ENCODE data around the gene PAPOLB. TPM values are rescaled to one million over a fixed set of nuclear protein-coding genes. Genes with fewer than 3 reads are reported as not detected.
"Not testable (repeated sequence)": the region's sequence is repeated elsewhere in the genome, so short reads cannot be mapped to it uniquely, and the experiment has no call there.

The PAPOLB gene
- total and polyA plus RNA-seq, 2 donors (not counting 3 experiments of a cell fraction or from before 2014, with no cell fraction given), result 0.07 TPM; not detected in 1

DNA sequence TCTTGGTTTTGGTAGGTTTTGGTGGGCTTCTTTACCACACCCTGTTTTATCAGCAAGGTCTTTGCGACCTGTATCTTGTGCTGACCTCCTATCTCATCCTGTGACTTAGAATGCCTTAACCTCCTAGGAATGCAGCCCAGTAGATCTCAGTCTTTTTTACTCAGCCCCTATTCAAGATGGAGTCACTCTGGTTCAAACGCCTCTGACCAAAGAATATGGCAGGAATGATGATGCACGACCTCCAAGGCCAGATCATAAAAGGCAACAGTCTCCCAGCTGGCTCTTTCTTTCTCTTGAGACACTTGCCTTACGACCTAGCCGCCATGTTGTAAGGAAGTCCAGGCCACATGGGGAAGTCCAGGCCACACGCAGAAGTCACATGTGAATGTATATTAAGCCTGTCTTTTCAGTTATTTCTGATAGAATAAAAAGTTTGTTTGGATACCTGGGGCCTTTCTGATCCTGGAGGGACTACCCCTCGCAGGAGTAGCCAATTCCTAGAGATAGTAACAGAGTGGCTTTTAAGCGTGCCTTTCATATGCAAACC is 32.2 kb upstream of the PAPOLB start:
- no peaks in the 10 kb centered on the region for H3K36me3 ChIP-seq (ENCODE audit: control insufficient read depth in 2 of 2, extremely low read depth in 1 of 2, insufficient read depth in 2 of 2, low read length in 2 of 2)
- H4K20me1 ChIP-seq (replicated peaks; ENCODE audit: control insufficient read depth, extremely low read depth, insufficient read depth, low read length), result no peaks in the 10 kb centered on the region
- H3K9me1 ChIP-seq (replicated peaks; ENCODE audit: control insufficient read depth, extremely low read depth, insufficient read depth, low read length), result no peaks in the 10 kb centered on the region
- no peak overlapping the region for H3K4me2 ChIP-seq (ENCODE audit: insufficient read depth, low read length)
- no peak for TF ChIP-seq MYC (IDR thresholded peaks at IDR 0.05; ENCODE audit: low read depth, low read length)
- TF ChIP-seq EZH2 (IDR thresholded peaks at IDR 0.05; ENCODE audit: borderline replicate concordance, low read depth, low read length, severe bottlenecking), result no peak
- no peak for TF ChIP-seq JUN (IDR thresholded peaks at IDR 0.05; ENCODE audit: borderline replicate concordance, insufficient read depth, insufficient read length, low read depth)
- TF ChIP-seq, protein P1, sequence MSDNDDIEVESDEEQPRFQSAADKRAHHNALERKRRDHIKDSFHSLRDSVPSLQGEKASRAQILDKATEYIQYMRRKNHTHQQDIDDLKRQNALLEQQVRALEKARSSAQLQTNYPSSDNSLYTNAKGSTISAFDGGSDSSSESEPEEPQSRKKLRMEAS (IDR thresholded peaks at IDR 0.05; ENCODE audit: insufficient read depth, insufficient read length), result no peak
- TF ChIP-seq POLR2A (IDR thresholded peaks at IDR 0.05; ENCODE audit: low read depth, low read length), result no peak
- TF ChIP-seq FOS (IDR thresholded peaks at IDR 0.05; ENCODE audit: borderline replicate concordance, insufficient read depth, low read length), result no peak
- no peak for TF ChIP-seq POLR2AphosphoS5 (IDR thresholded peaks at IDR 0.05; ENCODE audit: insufficient read depth, low read depth, low read length)
- TF ChIP-seq, protein P2, sequence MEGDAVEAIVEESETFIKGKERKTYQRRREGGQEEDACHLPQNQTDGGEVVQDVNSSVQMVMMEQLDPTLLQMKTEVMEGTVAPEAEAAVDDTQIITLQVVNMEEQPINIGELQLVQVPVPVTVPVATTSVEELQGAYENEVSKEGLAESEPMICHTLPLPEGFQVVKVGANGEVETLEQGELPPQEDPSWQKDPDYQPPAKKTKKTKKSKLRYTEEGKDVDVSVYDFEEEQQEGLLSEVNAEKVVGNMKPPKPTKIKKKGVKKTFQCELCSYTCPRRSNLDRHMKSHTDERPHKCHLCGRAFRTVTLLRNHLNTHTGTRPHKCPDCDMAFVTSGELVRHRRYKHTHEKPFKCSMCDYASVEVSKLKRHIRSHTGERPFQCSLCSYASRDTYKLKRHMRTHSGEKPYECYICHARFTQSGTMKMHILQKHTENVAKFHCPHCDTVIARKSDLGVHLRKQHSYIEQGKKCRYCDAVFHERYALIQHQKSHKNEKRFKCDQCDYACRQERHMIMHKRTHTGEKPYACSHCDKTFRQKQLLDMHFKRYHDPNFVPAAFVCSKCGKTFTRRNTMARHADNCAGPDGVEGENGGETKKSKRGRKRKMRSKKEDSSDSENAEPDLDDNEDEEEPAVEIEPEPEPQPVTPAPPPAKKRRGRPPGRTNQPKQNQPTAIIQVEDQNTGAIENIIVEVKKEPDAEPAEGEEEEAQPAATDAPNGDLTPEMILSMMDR (IDR thresholded peaks at IDR 0.05; ENCODE audit: extremely low read depth in 1 of 2, insufficient read depth in 1 of 2, low read depth in 1 of 2, low read length in 2 of 2), result no peak
- no peak for TF ChIP-seq GATA2 (IDR thresholded peaks at IDR 0.05; ENCODE audit: insufficient read depth, insufficient read length, low read depth, low read length)
- no peak overlapping the region for H3K9ac ChIP-seq (replicated peaks; ENCODE audit: extremely low read depth, insufficient read depth, low read length)
- POLR2A ChIA-PET, result no interaction called here
- intact Hi-C loops (cut with micrococcal nuclease) (no loop called here), dilution Hi-C loops (cut with MboI; ENCODE audit: extremely low pct_ligation_motif_present, low sequenced_read_pairs) (no loop called here)
- no peak for DNase-seq (ENCODE audit: low read depth, low spot score)
- no TSS peak for BruUV-seq (replicated peaks)
- H2AFZ ChIP-seq (ENCODE audit: low read depth, low read length), result no peak overlapping the region
- FAIRE-seq, result no peak
- CTCF ChIA-PET, result interaction anchor here (0.6 to 1.6 kb wide), 2 partner anchors 11 to 99 kb away, joined by 3 to 6 read pairs; partner anchors contain the start of gene RADIL
- no peaks in the 10 kb centered on the region for H3K27me3 ChIP-seq (ENCODE audit: control insufficient read depth in 2 of 2, insufficient read depth in 2 of 2, low read length in 2 of 2)
- H3K4me3 ChIP-seq (replicated peaks in 1 of 3; ENCODE audit: insufficient read depth in 1 of 3, low read depth in 1 of 3, low read length in 3 of 3), result no peak overlapping the region
- H3K27ac ChIP-seq (ENCODE audit: insufficient read depth, low read depth, low read length), result no peak overlapping the region
- no peaks in the 10 kb centered on the region for H3K4me1 ChIP-seq (ENCODE audit: control insufficient read depth, extremely low read depth, insufficient read depth, low read length)
- no peaks in the 10 kb centered on the region for H3K79me2 ChIP-seq (ENCODE audit: control insufficient read depth, insufficient read depth, low read length)
- no peaks in the 10 kb centered on the region for H3K9me3 ChIP-seq (replicated peaks; ENCODE audit: control insufficient read depth, insufficient read depth, low read length)

DNA sequence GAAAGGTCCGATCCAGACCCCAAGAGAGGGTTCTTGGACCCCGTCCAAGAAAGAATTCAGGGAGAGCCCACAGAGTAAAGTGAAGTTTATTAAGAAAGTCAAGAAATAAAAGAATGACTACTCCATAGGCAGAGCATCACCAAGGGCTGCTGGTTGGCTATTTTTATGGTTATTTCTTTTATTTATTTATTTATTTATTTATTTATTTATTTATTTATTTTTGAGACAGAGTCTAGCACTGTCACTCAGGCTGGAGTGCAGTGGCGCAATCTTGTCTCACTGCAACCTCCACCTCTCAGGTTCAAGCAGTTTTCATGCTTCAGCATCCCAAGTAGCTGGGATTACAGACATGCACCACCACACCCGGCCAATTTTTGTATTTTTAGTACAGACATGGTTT is 31.4 kb upstream of the PAPOLB start:
- DNase-seq (ENCODE audit: low read depth, low spot score); H4K20me1 ChIP-seq (replicated peaks; ENCODE audit: control insufficient read depth, extremely low read depth, insufficient read depth, low read length); POLR2A ChIA-PET; intact Hi-C loops (cut with micrococcal nuclease); H3K4me1 ChIP-seq (ENCODE audit: control insufficient read depth, extremely low read depth, insufficient read depth, low read length); H3K9me1 ChIP-seq (replicated peaks; ENCODE audit: control insufficient read depth, extremely low read depth, insufficient read depth, low read length); H3K79me2 ChIP-seq (ENCODE audit: control insufficient read depth, insufficient read depth, low read length); H3K9ac ChIP-seq (replicated peaks; ENCODE audit: extremely low read depth, insufficient read depth, low read length); BruUV-seq (replicated peaks); H2AFZ ChIP-seq (ENCODE audit: low read depth, low read length); H3K4me3 ChIP-seq (replicated peaks in 1 of 3; ENCODE audit: insufficient read depth in 1 of 3, low read depth in 1 of 3, low read length in 3 of 3); dilution Hi-C loops (cut with MboI; ENCODE audit: extremely low pct_ligation_motif_present, low sequenced_read_pairs); H3K27me3 ChIP-seq (ENCODE audit: control insufficient read depth in 2 of 2, insufficient read depth in 2 of 2, low read length in 2 of 2); H3K9me3 ChIP-seq (replicated peaks; ENCODE audit: control insufficient read depth, insufficient read depth, low read length); H3K36me3 ChIP-seq (ENCODE audit: control insufficient read depth in 2 of 2, extremely low read depth in 1 of 2, insufficient read depth in 2 of 2, low read length in 2 of 2); H3K27ac ChIP-seq (ENCODE audit: insufficient read depth, low read depth, low read length); FAIRE-seq; H3K4me2 ChIP-seq (ENCODE audit: insufficient read depth, low read length): not testable (repeated sequence)
- CTCF ChIA-PET, result interaction anchor here (0.6 to 1.6 kb wide), 2 partner anchors 10 to 100 kb away, joined by 3 to 6 read pairs; partner anchors contain the start of gene RADIL

DNA sequence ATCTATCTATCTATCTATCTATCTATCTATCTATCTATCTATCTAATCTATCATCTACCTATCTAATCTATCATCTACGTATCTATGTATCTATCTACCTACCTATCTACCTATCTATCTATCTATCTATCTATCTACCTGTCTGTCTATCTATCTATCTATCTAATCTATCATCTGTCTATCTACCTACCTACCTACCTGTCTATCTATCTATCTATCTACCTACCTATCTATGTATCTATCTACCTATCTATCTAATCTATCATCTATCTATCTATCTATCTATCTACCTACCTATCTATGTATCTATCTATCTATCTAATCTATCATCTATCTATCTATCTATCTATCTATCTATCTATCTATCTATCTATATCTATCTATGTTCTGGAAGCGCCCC is 29.7 kb upstream of the PAPOLB start:
- H3K9me1 ChIP-seq (replicated peaks; ENCODE audit: control insufficient read depth, extremely low read depth, insufficient read depth, low read length); H3K27ac ChIP-seq (ENCODE audit: insufficient read depth, low read depth, low read length); POLR2A ChIA-PET; intact Hi-C loops (cut with micrococcal nuclease); H4K20me1 ChIP-seq (replicated peaks; ENCODE audit: control insufficient read depth, extremely low read depth, insufficient read depth, low read length); FAIRE-seq; BruUV-seq (replicated peaks); H3K79me2 ChIP-seq (ENCODE audit: control insufficient read depth, insufficient read depth, low read length); H3K9me3 ChIP-seq (replicated peaks; ENCODE audit: control insufficient read depth, insufficient read depth, low read length); H3K36me3 ChIP-seq (ENCODE audit: control insufficient read depth in 2 of 2, extremely low read depth in 1 of 2, insufficient read depth in 2 of 2, low read length in 2 of 2); H3K4me1 ChIP-seq (ENCODE audit: control insufficient read depth, extremely low read depth, insufficient read depth, low read length); H3K4me2 ChIP-seq (ENCODE audit: insufficient read depth, low read length); dilution Hi-C loops (cut with MboI; ENCODE audit: extremely low pct_ligation_motif_present, low sequenced_read_pairs); H2AFZ ChIP-seq (ENCODE audit: low read depth, low read length); CTCF ChIA-PET; H3K9ac ChIP-seq (replicated peaks; ENCODE audit: extremely low read depth, insufficient read depth, low read length); DNase-seq (ENCODE audit: low read depth, low spot score); H3K27me3 ChIP-seq (ENCODE audit: control insufficient read depth in 2 of 2, insufficient read depth in 2 of 2, low read length in 2 of 2); H3K4me3 ChIP-seq (replicated peaks in 1 of 3; ENCODE audit: insufficient read depth in 1 of 3, low read depth in 1 of 3, low read length in 3 of 3): not testable (repeated sequence)
